Mesendoderm (in vitro differentiated cells): ENCODE data around the gene TPGS1.

Source experiments
- DNase-seq: peaks from one replicate; pipeline ENCODE4 v3.0.0; 2013
- H2AK5ac ChIP-seq: 2 replicates; pipeline ENCODE4 v1.6.1; 2013; ENCODE audit warnings: low read length, inconsistent platforms
- H2BK120ac ChIP-seq: 2 replicates; pipeline ENCODE4 v1.6.1; 2013; ENCODE audit warnings: low read depth, mild to moderate bottlenecking, low read length, moderate library complexity, mixed read lengths
- H2BK15ac ChIP-seq: replicated peaks from 2 replicates; pipeline ENCODE4 v1.6.1; 2013; ENCODE audit warnings: low read depth, mild to moderate bottlenecking, moderate library complexity
- H2BK5ac ChIP-seq: 2 replicates; pipeline ENCODE4 v1.6.1; 2013; ENCODE audit warnings: low read length, inconsistent platforms
- H3K18ac ChIP-seq: 2 replicates; pipeline ENCODE4 v1.6.1; 2013; ENCODE audit warnings: mild to moderate bottlenecking, low read length, mixed read lengths
- H3K23ac ChIP-seq: one replicate; pipeline ENCODE4 v1.6.1; 2013; ENCODE audit warnings: low read length
- H3K27ac ChIP-seq: 2 replicates; pipeline ENCODE4 v1.5.1; 2013; ENCODE audit warnings: low read depth, mild to moderate bottlenecking, inconsistent platforms, low read length, moderate library complexity
- H3K27me3 ChIP-seq: 2 replicates; pipeline ENCODE4 v1.6.1; 2013; ENCODE audit warnings: low read length, control low read depth, mild to moderate bottlenecking, inconsistent platforms; ENCODE audit not compliant: insufficient read depth, poor library complexity
- H3K36me3 ChIP-seq: 2 replicates; pipeline ENCODE4 v1.6.1; 2013; ENCODE audit warnings: low read length, inconsistent platforms; ENCODE audit not compliant: control insufficient read depth, insufficient read depth
- H3K4ac ChIP-seq: one replicate; pipeline ENCODE4 v1.6.1; 2013; ENCODE audit warnings: low read depth, mild to moderate bottlenecking, low read length, moderate library complexity
- H3K4me1 ChIP-seq: 2 replicates; pipeline ENCODE4 v1.6.1; 2013; ENCODE audit warnings: low read depth, low read length, inconsistent platforms; ENCODE audit not compliant: control insufficient read depth
- H3K4me2 ChIP-seq: 2 replicates; pipeline ENCODE4 v1.6.1; 2013; ENCODE audit warnings: low read length
- H3K4me3 ChIP-seq: 2 replicates; pipeline ENCODE4 v1.5.1; 2013; ENCODE audit warnings: mild to moderate bottlenecking, low read length
- H3K56ac ChIP-seq: one replicate; pipeline ENCODE4 v1.6.1; 2013; ENCODE audit warnings: low read length
- H3K79me1 ChIP-seq: 2 replicates; pipeline ENCODE4 v1.6.1; 2013; ENCODE audit warnings: low read length, inconsistent platforms
- H3K79me2 ChIP-seq: 2 replicates; pipeline ENCODE4 v1.6.1; 2013; ENCODE audit warnings: mild to moderate bottlenecking, low read length; ENCODE audit not compliant: control insufficient read depth, insufficient read depth
- H3K9ac ChIP-seq: 2 replicates; pipeline ENCODE4 v1.6.1; 2013; ENCODE audit warnings: low read length, inconsistent platforms
- H4K5ac ChIP-seq: one replicate; pipeline ENCODE4 v1.6.1; 2013; ENCODE audit warnings: low read length
- H4K8ac ChIP-seq: one replicate; pipeline ENCODE4 v1.6.1; 2013; ENCODE audit warnings: low read depth, mild to moderate bottlenecking, control low read depth, low read length, moderate library complexity
- WGBS: extraction: QIAGEN DNeasy Blood & Tissue Kit; methylation state at CpG from one replicate; pipeline ENCODE4 v1.1.7; 2013; ENCODE audit warnings: low lambda C conversion rate, missing lambda C conversion rate; ENCODE audit not compliant: insufficient coverage; ENCODE audit errors: extremely low coverage; 5-methylcytosine and 5-hydroxymethylcytosine counted together

Gene TPGS1

DNA sequence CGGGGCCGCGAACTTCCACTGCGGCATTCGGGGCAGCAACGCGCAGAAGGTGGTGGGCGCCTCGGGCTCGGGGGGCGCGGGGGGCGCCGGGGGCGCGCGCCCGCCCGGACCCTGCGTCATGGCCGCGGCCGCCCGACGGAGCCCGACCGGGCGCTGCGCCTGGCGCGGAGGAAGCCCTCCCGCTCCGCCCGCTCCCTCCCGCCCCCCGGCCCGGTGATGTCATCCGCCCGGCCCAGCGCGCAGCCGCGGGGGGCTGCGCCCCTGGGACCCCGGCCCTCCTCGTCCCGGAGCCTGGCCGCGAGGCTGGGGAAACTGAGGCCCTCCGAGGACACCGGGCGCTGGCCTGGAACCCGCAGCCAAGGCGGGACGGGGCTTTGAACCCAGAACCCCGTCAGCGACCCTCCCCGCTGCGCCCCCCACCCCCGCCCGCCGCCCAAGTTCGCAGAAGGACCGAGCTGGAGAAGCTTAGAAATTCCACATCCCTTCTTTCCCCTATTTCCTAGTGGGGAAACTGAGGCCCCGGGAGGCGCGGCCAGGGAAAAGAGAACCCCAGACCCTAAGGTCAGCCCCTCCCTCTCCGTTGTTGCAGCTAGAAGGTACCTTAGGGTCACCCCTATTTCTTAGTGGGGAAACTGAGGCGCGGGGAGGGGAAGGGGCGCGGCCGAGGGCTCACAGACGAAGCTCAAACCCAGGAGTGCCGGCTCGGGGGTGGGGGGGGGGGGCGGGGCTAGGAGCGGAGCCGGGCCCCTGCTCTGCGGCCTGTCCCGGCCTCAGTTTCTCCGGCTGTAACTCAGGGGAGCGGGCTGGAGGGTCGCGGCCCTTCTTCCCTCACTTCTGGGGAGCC, 46.2 kb upstream of the TPGS1 start, which contains the start of gene SHC2:
SHC2 (minus strand) TSS at position 157 of the 844 bp plus-strand sequence; CDS start at position 120, 37 bp downstream.
- no peak within 1 kb of the TSS for H3K27ac ChIP-seq
- H2BK5ac ChIP-seq = no peak within 1 kb of the TSS
- WGBS = no CpG with 5 or more reads among the region's 85 CpGs
- H2AK5ac ChIP-seq = no peak within 1 kb of the TSS
- H4K8ac ChIP-seq = no peak within 1 kb of the TSS
- no peak for DNase-seq
- H2BK120ac ChIP-seq = no peak within 1 kb of the TSS
- peak within 1 kb of the TSS; percentile 21 for H3K4ac ChIP-seq
- peaks cover 3% of the 10 kb centered on the region for H3K27me3 ChIP-seq
- no peak within 1 kb of the TSS for H2BK15ac ChIP-seq
- no peaks in the 10 kb centered on the region for H3K79me2 ChIP-seq
- no peak within 1 kb of the TSS for H3K23ac ChIP-seq
- no peaks in the 10 kb centered on the region for H3K79me1 ChIP-seq
- peak within 1 kb of the TSS; percentile 57 for H3K4me2 ChIP-seq
- no peak within 1 kb of the TSS for H4K5ac ChIP-seq
- peak within 1 kb of the TSS; percentile 55 for H3K9ac ChIP-seq
- peak within 1 kb of the TSS; percentile 78 for H3K56ac ChIP-seq
- no peaks in the 10 kb centered on the region for H3K36me3 ChIP-seq
- H3K4me3 ChIP-seq = no peak within 1 kb of the TSS
- no peaks in the 10 kb centered on the region for H3K4me1 ChIP-seq
- H3K18ac ChIP-seq = peak within 1 kb of the TSS; percentile 54

DNA sequence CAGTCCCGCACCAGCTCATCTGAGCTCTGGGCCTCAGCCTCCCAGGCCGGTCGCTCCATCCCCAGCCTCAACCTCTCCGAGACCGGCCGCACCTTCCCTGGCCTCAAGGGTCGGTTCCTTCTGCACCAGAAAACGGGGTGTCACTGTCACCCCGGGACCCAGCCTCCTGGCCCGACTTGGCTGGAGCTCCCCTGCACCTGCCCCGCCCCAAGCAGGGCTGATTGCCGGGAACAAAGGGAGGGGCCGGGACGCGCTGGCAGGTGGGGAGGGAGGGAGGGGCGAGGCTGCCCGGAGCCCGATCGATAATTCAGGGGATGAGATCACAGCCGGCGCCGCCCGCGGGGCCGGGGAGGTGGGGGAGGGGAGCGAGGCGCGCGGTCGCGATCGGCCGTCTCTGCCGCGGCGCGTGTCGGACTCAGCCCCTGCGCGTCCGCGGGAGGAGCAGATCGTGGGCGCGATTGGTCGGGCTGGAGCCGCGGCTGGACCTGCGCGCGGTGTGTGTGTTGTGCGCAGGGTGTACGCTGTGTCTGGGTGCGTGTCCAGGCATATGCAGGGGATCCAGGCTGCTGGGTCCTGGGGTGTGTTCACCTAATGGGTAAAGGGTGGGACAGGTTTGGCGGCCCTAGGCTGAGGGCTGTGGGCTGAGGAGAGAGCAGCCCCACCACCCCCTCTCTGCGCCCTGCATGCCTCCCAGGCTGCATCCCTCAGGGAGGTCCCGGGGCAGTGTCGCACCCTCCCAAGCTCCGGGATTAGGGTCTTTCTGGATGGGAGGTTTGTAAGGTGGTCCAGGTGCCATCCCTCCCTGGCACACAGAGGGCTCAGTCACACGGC, 45.4 kb upstream of the TPGS1 start:
- no peak overlapping the region for H4K5ac ChIP-seq
- H2BK120ac ChIP-seq = no peak overlapping the region
- peak overlapping the region; percentile 38 for H3K4me2 ChIP-seq
- no peak overlapping the region for H2BK5ac ChIP-seq
- no peak overlapping the region for H2BK15ac ChIP-seq
- DNase-seq = peak; percentile 63
- no peak overlapping the region for H3K18ac ChIP-seq
- H3K79me1 ChIP-seq = no peaks in the 10 kb centered on the region
- H3K79me2 ChIP-seq = no peaks in the 10 kb centered on the region
- no peak overlapping the region for H2AK5ac ChIP-seq
- H3K27ac ChIP-seq = no peak overlapping the region
- H3K36me3 ChIP-seq = no peaks in the 10 kb centered on the region
- no peak overlapping the region for H4K8ac ChIP-seq
- H3K56ac ChIP-seq = peak overlapping the region; percentile 44
- no peak overlapping the region for H3K23ac ChIP-seq
- no CpG with 5 or more reads among the region's 60 CpGs for WGBS
- H3K9ac ChIP-seq = peak overlapping the region; percentile 34
- no peaks in the 10 kb centered on the region for H3K4me1 ChIP-seq
- peaks cover 3% of the 10 kb centered on the region for H3K27me3 ChIP-seq
- no peak overlapping the region for H3K4me3 ChIP-seq
- no peak overlapping the region for H3K4ac ChIP-seq

DNA sequence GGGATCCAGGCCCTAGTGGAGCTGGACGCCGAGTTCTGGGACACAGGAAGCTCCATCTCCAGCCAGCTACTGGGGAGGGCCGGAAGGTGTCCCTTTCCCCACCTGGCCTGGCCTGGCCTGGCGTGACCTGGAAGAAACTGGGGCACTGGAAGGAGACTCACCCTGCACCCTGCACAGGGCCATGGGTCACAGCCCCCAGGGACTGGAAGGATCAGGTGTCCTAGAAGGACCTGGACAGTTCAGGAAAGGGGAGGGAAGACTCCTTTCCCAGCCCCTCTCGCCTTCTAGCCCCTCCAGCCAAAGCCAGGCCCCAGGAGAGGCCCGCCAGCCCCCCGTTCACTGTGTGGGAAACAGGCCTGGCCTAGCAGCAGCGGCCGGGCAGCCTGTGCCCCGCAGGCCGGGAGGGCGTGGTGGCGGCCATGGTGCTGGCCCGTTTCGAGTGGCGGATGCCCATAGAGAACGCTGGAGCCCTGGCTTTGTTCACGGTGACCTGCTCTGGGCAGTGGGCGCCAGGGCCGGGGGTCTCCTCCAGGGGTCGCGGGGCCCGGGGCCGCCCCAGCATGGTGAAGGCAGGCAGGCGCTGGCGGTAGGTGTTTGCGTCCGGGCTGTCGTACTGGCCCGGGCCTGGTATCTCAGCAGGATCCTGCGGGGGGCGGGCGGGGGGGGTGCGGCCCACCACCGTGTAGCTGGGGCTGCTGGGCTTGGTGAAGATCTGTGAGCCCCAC, 43.7 kb upstream of the TPGS1 start:
- no peaks in the 10 kb centered on the region for H3K4me1 ChIP-seq
- WGBS = no CpG with 5 or more reads among the region's 35 CpGs
- H3K27me3 ChIP-seq = peaks cover 3% of the 10 kb centered on the region
- H2AK5ac ChIP-seq = no peak overlapping the region
- H3K27ac ChIP-seq = no peak overlapping the region
- H3K9ac ChIP-seq = no peak overlapping the region
- H3K18ac ChIP-seq = no peak overlapping the region
- no peak overlapping the region for H3K4me2 ChIP-seq
- H4K5ac ChIP-seq = no peak overlapping the region
- H2BK120ac ChIP-seq = no peak overlapping the region
- DNase-seq = no peak
- no peaks in the 10 kb centered on the region for H3K79me2 ChIP-seq
- H3K4me3 ChIP-seq = no peak overlapping the region
- no peak overlapping the region for H3K56ac ChIP-seq
- H2BK15ac ChIP-seq = no peak overlapping the region
- no peak overlapping the region for H3K23ac ChIP-seq
- H4K8ac ChIP-seq = no peak overlapping the region
- no peak overlapping the region for H2BK5ac ChIP-seq
- no peaks in the 10 kb centered on the region for H3K36me3 ChIP-seq
- no peaks in the 10 kb centered on the region for H3K79me1 ChIP-seq
- no peak overlapping the region for H3K4ac ChIP-seq

- Histone ChIP-seq H4K5ac (no peak overlapping the region), H3K27me3 (peaks cover 3% of the 10 kb centered on the region), H3K4me1 (no peaks in the 10 kb centered on the region), H4K8ac (no peak overlapping the region), H3K18ac (no peak overlapping the region), H3K56ac (no peak overlapping the region), H3K23ac (no peak overlapping the region), H3K79me2 (no peaks in the 10 kb centered on the region), H3K27ac (no peak overlapping the region), H3K36me3 (no peaks in the 10 kb centered on the region), H2AK5ac (no peak overlapping the region), H3K4me3 (no peak overlapping the region), H2BK120ac (no peak overlapping the region), H3K4ac (no peak overlapping the region), H2BK5ac (no peak overlapping the region), H2BK15ac (no peak overlapping the region), H3K9ac (no peak overlapping the region), H3K4me2 (no peak overlapping the region), H3K79me1 (no peaks in the 10 kb centered on the region)
- DNase-seq = no peak
- no CpG with 5 or more reads among the region's 9 CpGs for WGBS
These were observed 43.1 kb upstream of the TPGS1 start for GRCh38 chr19:464208-464545.

- no peak overlapping the region for H3K9ac ChIP-seq
- H3K4me1 ChIP-seq = no peaks in the 10 kb centered on the region
- H3K27ac ChIP-seq = no peak overlapping the region
- WGBS = no CpG with 5 or more reads among the region's 3 CpGs
- H2BK120ac ChIP-seq = no peak overlapping the region
- no peaks in the 10 kb centered on the region for H3K79me1 ChIP-seq
- H3K27me3 ChIP-seq = peaks cover 3% of the 10 kb centered on the region
- H3K4me3 ChIP-seq = no peak overlapping the region
- no peak overlapping the region for H3K23ac ChIP-seq
- no peaks in the 10 kb centered on the region for H3K36me3 ChIP-seq
- no peak overlapping the region for H2AK5ac ChIP-seq
- no peak overlapping the region for H2BK15ac ChIP-seq
- no peak overlapping the region for H4K8ac ChIP-seq
- no peaks in the 10 kb centered on the region for H3K79me2 ChIP-seq
- no peak overlapping the region for H3K56ac ChIP-seq
- no peak overlapping the region for H2BK5ac ChIP-seq
- DNase-seq = no peak
- no peak overlapping the region for H3K4ac ChIP-seq
- H3K18ac ChIP-seq = no peak overlapping the region
- no peak overlapping the region for H3K4me2 ChIP-seq
- no peak overlapping the region for H4K5ac ChIP-seq
These were observed 42.1 kb upstream of the TPGS1 start for GRCh38 chr19:465056-465816.
